Cardiac muscle cell (in vitro differentiated cells and primary cell): ENCODE measurements around the gene CRTAP. TPM values are rescaled to one million over a fixed set of nuclear protein-coding genes. Genes with fewer than 3 reads are reported as not detected.
A peak's percentile ranks its signal among the peaks of the same experiment; 100 is the strongest.

ENCODE experiments used
- DNase-seq, 2 donors: peaks; one replicate each; pipeline versions ENCODE4 v3.0.0 to v3.0.0-alpha.2; 2010 to 2017; ENCODE audit warnings: low read depth in 1 of 2, low spot score in 1 of 2
- H3K27ac ChIP-seq: fragments of 200-600 bp; sonication (generic); 2 replicates; pipeline ENCODE4 v1.5.1; 2016
- H3K27me3 ChIP-seq: fragments of 200-600 bp; sonication (generic); 2 replicates; pipeline ENCODE4 v1.6.0; 2016; ENCODE audit warnings: control low read depth
- H3K36me3 ChIP-seq: fragments of 200-600 bp; sonication (generic); 2 replicates; pipeline ENCODE4 v1.5.1; 2016; ENCODE audit warnings: control low read depth
- H3K4me1 ChIP-seq: fragments of 200-600 bp; sonication (generic); 2 replicates; pipeline ENCODE4 v1.8.1; 2017; ENCODE audit warnings: low read depth, mild to moderate bottlenecking, mixed run types
- H3K4me3 ChIP-seq: fragments of 200-600 bp; sonication (generic); 2 replicates; pipeline ENCODE4 v1.5.1; 2016; ENCODE audit warnings: mild to moderate bottlenecking
- H3K9me3 ChIP-seq: fragments of 200-600 bp; sonication (generic); 2 replicates; pipeline ENCODE4 v1.5.1; 2017; ENCODE audit warnings: low read depth, mild to moderate bottlenecking, control low read depth
- CTCF ChIP-seq: IDR thresholded peaks from 2 replicates; pipeline ENCODE4 v1.5.1; 2012; ENCODE audit warnings: low read depth, mild to moderate bottlenecking, low read length
- polyA plus RNA-seq: library from polyadenylated mRNA; unstranded; fragments of >200 nt; fragmentation: Nextera tagmentation; extraction: Ambion mirVana; gene quantifications from 2 replicates; pipeline ENCODE4 v1.2.1, GENCODE V29; 2016
- total RNA-seq: library from RNA; depleted of rRNA; stranded (reverse); fragments of >200 nt; gene quantifications from 2 replicates; pipeline ENCODE4 v1.2.3, GENCODE V29; 2016

The CRTAP gene
- total and polyA plus RNA-seq, 2 experiments from 2014 or later: 83.6 to 127 TPM

GRCh38 chr3:33122991-33123390 lies 9.2 kb downstream of the CRTAP start:
- Histone ChIP-seq H3K9me3 (no peaks in the 10 kb centered on the region), H3K27me3 (no peaks in the 10 kb centered on the region), H3K4me3 (no peak overlapping the region), H3K36me3 (peaks cover 21% of the 10 kb centered on the region), H3K27ac (no peak overlapping the region), H3K4me1 (no peaks in the 10 kb centered on the region)
- no peak for TF ChIP-seq CTCF
- DNase-seq: no peak

GRCh38 chr3:33124638-33125037 lies 10.8 kb downstream of the CRTAP start:
- no peak overlapping the region for H3K27ac ChIP-seq
- DNase-seq: no peak
- no peak overlapping the region for H3K4me3 ChIP-seq
- H3K36me3 ChIP-seq: peaks cover 21% of the 10 kb centered on the region
- no peaks in the 10 kb centered on the region for H3K9me3 ChIP-seq
- no peaks in the 10 kb centered on the region for H3K4me1 ChIP-seq
- no peak for TF ChIP-seq CTCF
- H3K27me3 ChIP-seq: no peaks in the 10 kb centered on the region

GRCh38 chr3:33125840-33126239 lies 12.0 kb downstream of the CRTAP start:
- no peaks in the 10 kb centered on the region for H3K4me1 ChIP-seq
- no peaks in the 10 kb centered on the region for H3K27me3 ChIP-seq
- no peaks in the 10 kb centered on the region for H3K9me3 ChIP-seq
- TF ChIP-seq CTCF: no peak
- no peak overlapping the region for H3K27ac ChIP-seq
- peaks cover 24% of the 10 kb centered on the region for H3K36me3 ChIP-seq
- no peak for DNase-seq
- H3K4me3 ChIP-seq: no peak overlapping the region

- Histone ChIP-seq H3K4me1 (no peaks in the 10 kb centered on the region), H3K27me3 (no peaks in the 10 kb centered on the region), H3K4me3 (no peak overlapping the region), H3K36me3 (peaks cover 30% of the 10 kb centered on the region), H3K27ac (no peak overlapping the region), H3K9me3 (no peaks in the 10 kb centered on the region)
- TF ChIP-seq CTCF: no peak
- DNase-seq: peak in 1 of 2 donors; percentile 10
Measured at GRCh38 chr3:33128706-33129105, 14.9 kb downstream of the CRTAP start.

- no peak overlapping the region for H3K27ac ChIP-seq
- peaks cover 32% of the 10 kb centered on the region for H3K36me3 ChIP-seq
- no peak for TF ChIP-seq CTCF
Measured at GRCh38 chr3:33130144-33130543, 16.3 kb downstream of the CRTAP start.

More at GRCh38 chr3:33130144-33130543, 16.3 kb downstream of the CRTAP start:
- Histone ChIP-seq H3K9me3 (no peaks in the 10 kb centered on the region), H3K4me3 (no peak overlapping the region), H3K4me1 (no peaks in the 10 kb centered on the region), H3K27me3 (no peaks in the 10 kb centered on the region)
- no peak for DNase-seq
